Activated naive CD4-positive, alpha-beta T cell (primary cell): Measurements from ENCODE around the gene NCBP2.

Source experiments
- DNase-seq, 4 experiments: peaks; one replicate each; lab custom pipeline; 2025; lab: John Stamatoyannopoulos, UW

NCBP2 gene

GRCh38 chr3:196942226-196942914 lies at the start of gene NCBP2:
Gene NCBP2, minus strand, starts transcription at chr3:196942528. Its CDS starts 25 bp downstream, at chr3:196942503.
- DNase-seq: peak; percentile 99 to 100 (median 100)

GRCh38 chr3:196991581-196992460 lies 49.5 kb upstream of the NCBP2 start:
- no peak for DNase-seq

- no peak for DNase-seq
Measured at GRCh38 chr3:196990601-196991007, 48.3 kb upstream of the NCBP2 start.

- DNase-seq: no peak
Measured at GRCh38 chr3:196989721-196990262, 47.5 kb upstream of the NCBP2 start.

GRCh38 chr3:196988241-196989029 lies 46.1 kb upstream of the NCBP2 start:
- DNase-seq: no peak

- no peak for DNase-seq
Measured at GRCh38 chr3:196987022-196987421, 44.7 kb upstream of the NCBP2 start.

GRCh38 chr3:196985954-196986885 lies 43.9 kb upstream of the NCBP2 start:
- no peak for DNase-seq

GRCh38 chr3:196985298-196985697 lies 43.0 kb upstream of the NCBP2 start:
- DNase-seq: no peak

GRCh38 chr3:196983186-196983585 lies 40.9 kb upstream of the NCBP2 start:
- DNase-seq: no peak

- no peak for DNase-seq
Measured at GRCh38 chr3:196981657-196982056, 39.3 kb upstream of the NCBP2 start.

- DNase-seq: no peak
Measured at GRCh38 chr3:196979545-196979944, 37.2 kb upstream of the NCBP2 start.

- no peak for DNase-seq
Measured at GRCh38 chr3:196976941-196977340, 34.6 kb upstream of the NCBP2 start.

- DNase-seq: no peak
Measured at GRCh38 chr3:196975349-196975748, 33.0 kb upstream of the NCBP2 start.

- DNase-seq: no peak
Measured at GRCh38 chr3:196974661-196975060, 32.3 kb upstream of the NCBP2 start.

- DNase-seq: no peak
Measured at GRCh38 chr3:196971094-196971698, 28.9 kb upstream of the NCBP2 start.

- no peak for DNase-seq
Measured at GRCh38 chr3:196970547-196971093, 28.3 kb upstream of the NCBP2 start.

- DNase-seq: peak in 3 of 4 experiments; percentile 18 to 63 (median 46)
Measured at GRCh38 chr3:196969660-196970546, 27.6 kb upstream of the NCBP2 start.

GRCh38 chr3:196969134-196969659 lies 26.9 kb upstream of the NCBP2 start:
- peak in 1 of 4 experiments; percentile 10 for DNase-seq
